HG02870 (cell line): Measurements from ENCODE around the gene ZNF436.

Source experiments
- ATAC-seq: cut with Tn5 transposase; IDR thresholded peaks from one replicate; pipeline ENCODE4 v1.9.1; 2021; ENCODE audit warnings: mild to moderate bottlenecking, moderate library complexity; ENCODE audit not compliant: unreplicated experiment

Gene ZNF436

GRCh38 chr1:23369335-23370013 is at the start of gene ZNF436:
ZNF436 (minus strand) TSS chr1:23369836; CDS start chr1:23368005, 1,831 bp downstream.
- ATAC-seq, result no peak

- ATAC-seq, result no peak
Observed at GRCh38 chr1:23419180-23419579, 49.5 kb upstream of the ZNF436 start.

DNA sequence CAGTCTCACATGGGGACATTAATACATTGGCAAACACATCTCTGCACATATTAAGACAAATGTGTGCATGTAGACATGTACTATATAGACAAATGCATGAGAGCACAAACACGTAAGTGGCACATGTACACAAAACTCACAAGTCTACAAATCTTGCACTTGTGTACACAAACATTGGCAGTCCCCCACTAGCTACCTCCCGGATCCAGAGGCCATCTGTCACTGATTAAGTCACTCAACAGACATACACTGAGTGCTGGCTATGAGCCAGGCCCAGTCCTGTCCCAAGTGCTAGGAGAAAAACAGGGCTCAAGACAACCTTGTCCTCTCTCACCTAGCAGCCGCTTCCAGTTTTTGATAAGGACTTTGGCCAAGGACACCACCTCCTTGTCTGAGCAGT is 47.9 kb upstream of the ZNF436 start:
- no peak for ATAC-seq

GRCh38 chr1:23416964-23417363 is 47.3 kb upstream of the ZNF436 start:
- ATAC-seq, result no peak

GRCh38 chr1:23408797-23409290 is 39.2 kb upstream of the ZNF436 start:
- ATAC-seq, result no peak

DNA sequence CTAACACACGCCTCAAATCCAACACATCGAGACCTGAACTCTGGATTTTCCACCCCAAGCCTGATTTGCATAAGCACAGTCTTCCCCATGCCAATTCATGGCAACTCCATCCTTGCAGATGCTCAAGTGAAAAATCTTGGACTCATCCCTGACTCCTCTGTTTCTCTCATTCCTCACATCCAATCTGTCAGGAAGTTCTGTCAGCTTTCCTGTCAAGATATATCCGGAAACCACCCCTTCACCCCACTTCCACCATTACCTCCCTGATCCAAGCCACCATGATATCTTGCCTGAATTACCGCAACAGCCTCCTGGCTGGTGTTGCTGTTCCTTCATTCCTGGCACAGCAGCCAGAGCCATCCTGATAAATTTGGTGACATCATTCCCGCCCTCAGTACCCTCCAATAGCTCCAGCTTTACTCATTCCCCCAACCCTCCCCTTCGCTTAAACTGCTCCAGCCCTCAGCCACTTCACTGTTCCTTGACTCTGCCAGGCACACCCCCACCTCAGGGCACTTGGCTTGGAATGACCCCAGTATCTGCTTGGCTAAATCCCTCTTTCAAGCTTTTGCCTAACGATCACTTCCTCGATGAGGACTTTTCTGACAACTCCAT is 37.5 kb upstream of the ZNF436 start:
- no peak for ATAC-seq

- no peak for ATAC-seq
Observed at GRCh38 chr1:23405946-23406345, 36.3 kb upstream of the ZNF436 start.

DNA sequence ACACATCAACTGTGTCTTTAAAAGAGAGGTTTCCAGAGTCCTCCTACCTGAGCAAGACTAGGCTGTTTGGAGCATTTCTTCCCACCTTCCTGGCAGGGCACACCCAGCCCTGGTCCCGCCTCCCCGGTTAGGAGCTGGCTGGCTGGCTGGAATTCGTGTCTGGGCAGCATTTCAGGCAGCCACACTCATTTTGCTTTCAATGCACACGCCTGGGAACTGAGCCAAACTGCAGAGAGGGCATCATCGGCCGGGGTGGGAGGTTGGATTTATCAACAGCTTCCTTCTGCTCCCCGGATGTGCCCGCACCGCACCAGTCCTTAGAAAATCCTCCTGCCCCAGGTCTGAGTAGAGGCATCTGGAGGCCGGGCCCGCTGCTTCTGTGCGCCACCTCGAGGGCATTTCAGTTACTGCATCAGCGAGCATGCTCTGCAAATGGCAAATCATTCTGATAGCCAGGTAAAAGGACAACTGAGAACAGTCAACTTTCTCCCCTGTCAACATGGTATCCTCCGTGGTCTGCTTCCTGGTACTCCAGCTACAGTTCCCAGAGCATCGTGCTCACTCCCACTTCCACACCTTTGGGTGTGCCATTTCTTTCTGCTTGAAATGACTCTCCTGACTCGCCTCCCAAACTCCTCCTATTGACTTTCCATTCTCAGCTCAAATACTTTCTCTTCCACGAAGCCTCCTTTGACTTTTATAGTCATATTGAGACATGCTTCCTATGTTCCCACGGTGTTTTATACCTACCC is 34.3 kb upstream of the ZNF436 start:
- no peak for ATAC-seq

DNA sequence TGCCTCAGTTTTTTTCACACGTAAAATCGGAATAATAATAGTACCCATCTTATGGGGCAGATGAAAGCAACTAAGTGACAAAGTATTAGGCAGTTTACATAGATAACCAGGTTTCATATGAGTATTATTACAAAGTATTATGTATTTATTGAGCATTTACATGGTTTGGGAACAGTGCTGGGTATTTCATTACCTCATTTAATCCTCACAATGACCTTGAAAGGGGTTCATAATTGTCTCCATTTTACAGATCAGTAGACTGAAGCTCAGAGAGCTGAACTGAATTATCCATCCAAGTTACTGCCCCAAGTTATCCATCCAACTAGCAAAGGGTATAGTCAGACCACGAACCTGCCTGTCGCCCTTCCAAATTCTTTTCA is 33.7 kb upstream of the ZNF436 start:
- ATAC-seq, result no peak

DNA sequence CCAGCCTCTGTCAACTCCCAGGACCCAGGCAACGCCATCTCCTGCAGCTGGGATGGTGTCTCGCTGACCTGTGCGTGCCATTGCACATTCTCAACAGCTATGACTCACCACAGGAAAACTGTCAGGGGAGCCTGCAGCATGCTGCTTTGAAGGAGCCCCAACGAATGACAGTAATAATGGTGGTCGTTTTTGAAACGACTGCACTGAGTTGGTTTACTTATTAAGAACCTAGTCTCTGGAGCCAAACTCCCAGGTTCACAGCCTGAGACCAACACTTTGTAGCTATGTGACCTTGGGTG is 33.4 kb upstream of the ZNF436 start:
- no peak for ATAC-seq

- no peak for ATAC-seq
Observed at GRCh38 chr1:23402286-23403037, 32.8 kb upstream of the ZNF436 start.

GRCh38 chr1:23401313-23401712 is 31.7 kb upstream of the ZNF436 start:
- no peak for ATAC-seq

GRCh38 chr1:23400324-23401114 is 30.9 kb upstream of the ZNF436 start:
- ATAC-seq, result no peak

DNA sequence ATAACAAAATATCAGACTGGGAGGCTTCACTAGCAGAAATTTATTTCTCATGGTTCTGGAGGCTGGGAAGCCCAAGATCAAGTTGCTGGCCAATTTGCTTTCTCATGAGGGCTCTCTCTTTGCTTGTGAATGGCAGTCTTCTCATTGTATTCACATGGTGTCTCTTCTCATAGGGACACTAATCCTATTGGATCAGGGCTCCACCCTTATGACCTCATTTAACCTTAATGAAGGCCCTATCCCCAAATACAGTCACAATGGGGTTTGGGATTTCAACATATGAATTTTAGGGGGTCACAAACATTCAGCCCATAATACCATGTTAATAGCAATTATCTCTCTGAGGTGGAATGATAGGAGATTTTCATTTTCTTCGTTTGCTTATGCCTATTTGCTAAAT is 29.6 kb upstream of the ZNF436 start:
- no peak for ATAC-seq

- ATAC-seq, result no peak
Observed at GRCh38 chr1:23397908-23398307, 28.3 kb upstream of the ZNF436 start.

- no peak for ATAC-seq
Observed at GRCh38 chr1:23396380-23396779, 26.7 kb upstream of the ZNF436 start.

- no peak for ATAC-seq
Observed at GRCh38 chr1:23395849-23396248, 26.2 kb upstream of the ZNF436 start.

- no peak for ATAC-seq
Observed at GRCh38 chr1:23395154-23395724, 25.6 kb upstream of the ZNF436 start.

GRCh38 chr1:23394684-23395083 is 25.0 kb upstream of the ZNF436 start:
- ATAC-seq, result no peak

- no peak for ATAC-seq
Observed at GRCh38 chr1:23394181-23394580, 24.5 kb upstream of the ZNF436 start.
